Urinary bladder (tissue), 4 donors: ENCODE measurements around the gene MTA1. TPM values are rescaled to one million over a fixed set of nuclear protein-coding genes. Genes with fewer than 3 reads are reported as not detected.

Experiments used
- DNase-seq: peaks from one replicate; pipeline ENCODE4 v3.0.0-alpha.2; 2015; ENCODE audit errors: extremely low spot score
- H3K27ac ChIP-seq: one replicate; pipeline ENCODE4 v1.5.1; 2013; ENCODE audit warnings: low read depth, mild to moderate bottlenecking, moderate library complexity
- H3K36me3 ChIP-seq: one replicate; pipeline ENCODE4 v1.6.1; 2013; ENCODE audit warnings: mild to moderate bottlenecking, moderate library complexity; ENCODE audit not compliant: insufficient read depth
- H3K4me1 ChIP-seq: one replicate; pipeline ENCODE4 v1.6.1; 2013; ENCODE audit warnings: mild to moderate bottlenecking, moderate library complexity; ENCODE audit not compliant: insufficient read depth
- H3K4me3 ChIP-seq: one replicate; pipeline ENCODE4 v1.5.1; 2013; ENCODE audit warnings: low read depth, low read length
- WGBS: extraction: QIAGEN DNeasy Blood & Tissue Kit; methylation state at CpG from one replicate; pipeline ENCODE4 v1.1.7; 2013; 5-methylcytosine and 5-hydroxymethylcytosine counted together
- polyA plus RNA-seq: library from polyadenylated mRNA; stranded (reverse); fragments of 200-250 nt; gene quantifications from one replicate; pipeline ENCODE4 v1.2.3, GENCODE V29; 2013
- total RNA-seq: library from RNA; depleted of rRNA; stranded (reverse); fragments of >200 nt; gene quantifications from one replicate; pipeline ENCODE4 v1.2.3, GENCODE V29; 2014
- donor health status: healthy with polysubstance abuse.
- donor health status: healthy.

Gene MTA1
- total and polyA plus RNA-seq, 2 donors: 51.5 to 67.3 TPM

DNA sequence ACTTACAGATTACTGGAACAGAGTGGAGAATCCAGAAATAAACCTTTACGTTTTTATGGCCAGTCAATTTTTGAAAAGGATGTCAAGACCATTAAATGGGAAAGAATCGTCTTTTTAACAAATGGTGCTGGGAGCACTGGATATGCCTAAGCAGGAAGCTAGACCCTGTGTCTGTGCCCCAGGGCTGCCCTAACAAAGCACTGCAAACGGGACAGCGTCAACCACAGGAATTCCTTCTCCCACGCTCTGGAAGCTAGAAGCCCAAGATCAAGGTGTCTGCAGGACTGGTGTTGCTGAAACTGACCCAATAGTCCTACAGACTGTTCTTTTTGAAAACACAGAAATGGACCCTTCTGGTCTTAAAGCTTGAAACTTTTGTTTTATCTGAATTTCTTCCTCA, 97.5 kb downstream of the MTA1 start:
- H3K27ac ChIP-seq: no peak overlapping the region
- WGBS: 52% methylated on average over 5 of the region's 5 CpGs
- H3K36me3 ChIP-seq: no peaks in the 10 kb centered on the region
- H3K4me1 ChIP-seq: no peaks in the 10 kb centered on the region
- DNase-seq: no peak
- H3K4me3 ChIP-seq: no peak overlapping the region

DNA sequence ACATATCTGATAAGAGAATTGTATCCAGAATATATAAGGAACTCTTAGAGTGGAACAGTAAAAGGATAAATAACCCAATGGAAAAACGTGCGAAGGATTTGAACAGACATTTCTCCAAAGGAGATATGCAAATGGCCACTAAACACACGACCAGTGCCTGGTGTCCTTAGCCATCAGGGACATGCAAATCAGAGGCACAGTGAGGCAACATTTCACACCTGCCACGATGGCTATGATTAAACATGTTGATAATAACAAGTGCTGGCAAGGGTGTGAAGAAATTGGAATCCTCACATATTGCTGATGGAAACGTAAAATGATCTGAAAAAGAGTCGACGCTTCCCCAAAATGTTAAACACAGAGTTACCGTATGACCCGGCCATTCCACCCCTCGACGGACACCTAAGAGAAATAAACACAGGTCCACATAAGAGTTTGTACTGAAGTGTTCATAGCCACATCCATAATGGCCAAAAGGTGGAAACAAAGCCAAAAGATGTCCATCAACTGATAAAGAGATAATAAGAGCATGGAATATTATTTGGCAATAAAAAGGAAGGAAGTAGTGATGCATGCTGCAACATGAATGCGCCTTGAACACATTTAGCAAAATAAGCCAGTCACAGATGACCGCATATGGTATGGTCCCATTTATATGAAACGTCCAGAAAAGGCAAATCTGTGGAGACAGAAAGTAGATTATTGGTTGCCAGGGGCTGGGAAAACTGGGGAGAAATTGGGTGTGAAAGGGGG, 100.5 kb downstream of the MTA1 start:
- no peak overlapping the region for H3K4me3 ChIP-seq
- H3K4me1 ChIP-seq: no peaks in the 10 kb centered on the region
- 73% methylated on average over 14 of the region's 14 CpGs for WGBS
- H3K27ac ChIP-seq: no peak overlapping the region
- no peak for DNase-seq
- H3K36me3 ChIP-seq: no peaks in the 10 kb centered on the region

Other genes with a start within 250 kb of the MTA1 start
- 7.3 TPM for gene NUDT14, start 238.5 kb upstream of the MTA1 start, total RNA-seq
- 11.6 TPM for gene NUDT14, start 238.5 kb upstream of the MTA1 start, polyA plus RNA-seq
- gene BTBD6, start 171.3 kb upstream of the MTA1 start, total RNA-seq: 28.6 TPM
- 40.6 TPM for gene BTBD6, start 171.3 kb upstream of the MTA1 start, polyA plus RNA-seq
- gene BRF1, start 118.8 kb upstream of the MTA1 start, total RNA-seq: 30.9 TPM
- 19.3 TPM for gene BRF1, start 118.8 kb upstream of the MTA1 start, polyA plus RNA-seq
- 43.8 TPM for gene PACS2, start 105.1 kb upstream of the MTA1 start, total RNA-seq
- 67.9 TPM for gene PACS2, start 105.1 kb upstream of the MTA1 start, polyA plus RNA-seq
- gene TEX22, start 21.3 kb upstream of the MTA1 start, total RNA-seq: 0.11 TPM
- gene TEX22, start 21.3 kb upstream of the MTA1 start, polyA plus RNA-seq: 0.13 TPM
- gene CRIP2, start 55.0 kb downstream of the MTA1 start, total RNA-seq: 53.7 TPM
- gene CRIP2, start 55.0 kb downstream of the MTA1 start, polyA plus RNA-seq: 245 TPM
- 9.4 TPM for gene CRIP1, start 67.1 kb downstream of the MTA1 start, total RNA-seq
- gene CRIP1, start 67.1 kb downstream of the MTA1 start, polyA plus RNA-seq: 92.4 TPM
- 4.2 TPM for gene TEDC1, start 71.4 kb downstream of the MTA1 start, total RNA-seq
- 10.6 TPM for gene TEDC1, start 71.4 kb downstream of the MTA1 start, polyA plus RNA-seq
- 1.3 TPM for gene TMEM121, start 106.8 kb downstream of the MTA1 start, total RNA-seq
- 6.7 TPM for gene TMEM121, start 106.8 kb downstream of the MTA1 start, polyA plus RNA-seq